K562 (cell line): ENCODE measurements around the gene VEGFA. TPM values are rescaled to one million over a fixed set of nuclear protein-coding genes. Genes with fewer than 3 reads are reported as not detected.
A peak's percentile ranks its signal among the peaks of the same experiment; 100 is the strongest.

Experiments
- CLOCK ChIP-seq: fragments of 250-450 bp; sonication (Bioruptor Pico); IDR thresholded peaks from 2 replicates; pipeline ENCODE4 v1.4.0; 2020; ENCODE audit warnings: mild to moderate bottlenecking, moderate library complexity, borderline replicate concordance
- DNMT1 ChIP-seq: fragments of 450-650 bp; IDR thresholded peaks from 2 replicates; pipeline ENCODE4 v1.6.1; 2016; ENCODE audit warnings: antibody characterized with exemption, mild to moderate bottlenecking
- L3MBTL2 ChIP-seq: fragments of 450-650 bp; IDR thresholded peaks from 2 replicates; pipeline ENCODE4 v1.6.1; 2016; ENCODE audit warnings: mild to moderate bottlenecking, moderate library complexity
- MYNN ChIP-seq, 2 experiments: sonication (generic); formaldehyde crosslinking in 1 of 2; IDR thresholded peaks; 2 replicates each; pipeline versions ENCODE4 v1.5.0 to v1.6.1; 2016 to 2020; ENCODE audit warnings: antibody characterized with exemption in 1 of 2, missing genetic modification reagents in 1 of 2
- SRF ChIP-seq, 2 experiments: fragments of 250-450, 450-650 bp in 1 of 2; sonication (Bioruptor Pico) in 1 of 2; sonication (generic) in 1 of 2; formaldehyde crosslinking; IDR thresholded peaks; 2 replicates each; pipeline versions ENCODE4 v1.5.0 to v1.5.1; 2020 to 2022; ENCODE audit warnings: mild to moderate bottlenecking in 1 of 2, missing genetic modification reagents in 1 of 2
- STAG1 ChIP-seq: sonication (generic); formaldehyde crosslinking; IDR thresholded peaks from 2 replicates; pipeline ENCODE4 v1.5.0; 2020; ENCODE audit warnings: missing genetic modification reagents, borderline replicate concordance
- ZNF217 ChIP-seq: sonication (generic); formaldehyde crosslinking; IDR thresholded peaks from 2 replicates; pipeline ENCODE4 v1.8.0; 2022; ENCODE audit warnings: mild to moderate bottlenecking, missing genetic modification reagents
- ZNF431 ChIP-seq: sonication (generic); formaldehyde crosslinking; IDR thresholded peaks from 2 replicates; pipeline ENCODE4 v1.8.0; 2022; ENCODE audit warnings: mild to moderate bottlenecking, missing genetic modification reagents
- polyA plus RNA-seq, 8 experiments: library from polyadenylated mRNA; depleted of rRNA in 4 of 8; stranded (reverse) in 5 of 8; unstranded in 3 of 8; fragments of >200 nt; fragmentation: Nextera tagmentation in 2 of 8; fragmentation: Illumina TruSeq in 1 of 8; extraction: Ambion mirVana in 2 of 8; extraction: Trizol in 1 of 8; gene quantifications; 2 replicates each; pipeline versions ENCODE4 v1.2.1 to v1.2.3, GENCODE V29; 2011 to 2014; ENCODE audit warnings: inconsistent platforms in 1 of 8, missing spikeins in 1 of 8
- total RNA-seq, 7 experiments: library from RNA; depleted of rRNA in 6 of 7; stranded (reverse); fragments of >200 nt in 6 of 7; fragmentation: Illumina TruSeq in 2 of 7; extraction: Trizol in 2 of 7; gene quantifications; 2 replicates each; pipeline versions ENCODE4 v1.2.1 to v1.2.3, GENCODE V29; 2011 to 2021; ENCODE audit warnings: low replicate concordance in 1 of 7

The VEGFA gene
- total and polyA plus RNA-seq, 9 of the 15 experiments (the other 6 are each of a cell fraction or from before 2014, with no cell fraction given), result 14.0 to 271 (median 124) TPM

- TF ChIP-seq STAG1 (0 out of 2 replicates have a peak, but pooled peaks have one; percentile 33), SRF (CRISPR knock-in tag; IDR thresholded peaks at IDR 0.05) (0 out of 4 replicates have a peak, but pooled peaks of 1 of the 2 experiments have one; percentile 27), DNMT1 (0 out of 2 replicates have a peak, but pooled peaks have one; percentile 29), CLOCK (no peak), L3MBTL2 (0 out of 2 replicates have a peak, but pooled peaks have one; percentile 27), ZNF217 (CRISPR knock-in tag) (0 out of 2 replicates have a peak, but pooled peaks have one; percentile 30), MYNN (IDR thresholded peaks at IDR 0.05) (peak; percentile 68; the same call in 1 of the 2 replicates), MYNN (CRISPR knock-in tag; IDR thresholded peaks at IDR 0.05) (no peak), ZNF431 (CRISPR knock-in tag) (peak; percentile 59; the same call in 1 of the 2 replicates)
These were observed 15.3 kb downstream of the VEGFA start (continued) for GRCh38 chr6:43785220-43785752.
